Fibroblast of skin of back (primary cell): ENCODE measurements around the gene TFEC. TPM values are rescaled to one million over a fixed set of nuclear protein-coding genes. Genes with fewer than 3 reads are reported as not detected.
"Not testable (repeated sequence)": the region's sequence is repeated elsewhere in the genome, so short reads cannot be mapped to it uniquely, and the experiment has no call there.

Experiments used
- DNase-seq: peaks from one replicate; pipeline ENCODE4 v3.0.0-alpha.2; 2013
- polyA plus RNA-seq, 2 experiments: library from polyadenylated mRNA; unstranded; fragments of 120-200 nt; gene quantifications; one replicate each; pipeline ENCODE4 v1.2.1, GENCODE V29; 2013; ENCODE audit not compliant: insufficient read length in 2 of 2

The TFEC gene, protein sequence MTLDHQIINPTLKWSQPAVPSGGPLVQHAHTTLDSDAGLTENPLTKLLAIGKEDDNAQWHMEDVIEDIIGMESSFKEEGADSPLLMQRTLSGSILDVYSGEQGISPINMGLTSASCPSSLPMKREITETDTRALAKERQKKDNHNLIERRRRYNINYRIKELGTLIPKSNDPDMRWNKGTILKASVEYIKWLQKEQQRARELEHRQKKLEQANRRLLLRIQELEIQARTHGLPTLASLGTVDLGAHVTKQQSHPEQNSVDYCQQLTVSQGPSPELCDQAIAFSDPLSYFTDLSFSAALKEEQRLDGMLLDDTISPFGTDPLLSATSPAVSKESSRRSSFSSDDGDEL
- 0.25 TPM for polyA plus RNA-seq (2013, experiment 1 of 2; ENCODE audit: insufficient read length)
- polyA plus RNA-seq (2013, experiment 2 of 2; ENCODE audit: insufficient read length) = 0.38 TPM

DNA sequence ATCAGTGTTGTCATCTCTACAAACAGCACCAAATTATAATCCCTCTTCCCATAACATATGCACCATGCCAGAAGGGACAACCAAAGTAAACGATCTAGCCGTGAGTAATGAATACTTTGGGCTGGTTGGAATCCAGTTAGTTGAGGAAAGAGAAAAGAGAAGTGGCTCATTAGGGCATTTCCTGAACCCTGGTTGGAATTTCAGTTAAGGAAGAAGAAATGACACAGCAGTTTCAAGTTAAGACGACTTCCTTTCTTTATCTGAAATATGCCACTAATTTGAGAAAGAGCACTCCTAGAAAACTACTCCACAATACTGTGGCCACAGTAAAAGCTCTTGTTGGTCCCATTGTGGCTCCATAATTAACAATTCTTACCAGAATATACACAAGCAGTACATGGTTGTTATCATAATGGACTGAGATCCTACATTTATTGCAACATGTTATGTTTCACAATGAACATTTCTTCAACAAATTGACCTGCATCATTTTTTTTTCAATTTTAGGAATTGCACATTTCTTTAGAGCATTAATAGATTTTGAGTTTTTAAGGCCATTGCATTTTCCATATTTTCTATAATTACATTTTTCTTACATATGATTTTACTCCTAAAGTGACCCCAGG is at the start of gene TFEC:
TFEC (minus strand) TSS at position 113 of the 626 bp plus-strand sequence. CDS start 46,322 bp downstream, outside the sequence.
- DNase-seq = peak; percentile 56

DNA sequence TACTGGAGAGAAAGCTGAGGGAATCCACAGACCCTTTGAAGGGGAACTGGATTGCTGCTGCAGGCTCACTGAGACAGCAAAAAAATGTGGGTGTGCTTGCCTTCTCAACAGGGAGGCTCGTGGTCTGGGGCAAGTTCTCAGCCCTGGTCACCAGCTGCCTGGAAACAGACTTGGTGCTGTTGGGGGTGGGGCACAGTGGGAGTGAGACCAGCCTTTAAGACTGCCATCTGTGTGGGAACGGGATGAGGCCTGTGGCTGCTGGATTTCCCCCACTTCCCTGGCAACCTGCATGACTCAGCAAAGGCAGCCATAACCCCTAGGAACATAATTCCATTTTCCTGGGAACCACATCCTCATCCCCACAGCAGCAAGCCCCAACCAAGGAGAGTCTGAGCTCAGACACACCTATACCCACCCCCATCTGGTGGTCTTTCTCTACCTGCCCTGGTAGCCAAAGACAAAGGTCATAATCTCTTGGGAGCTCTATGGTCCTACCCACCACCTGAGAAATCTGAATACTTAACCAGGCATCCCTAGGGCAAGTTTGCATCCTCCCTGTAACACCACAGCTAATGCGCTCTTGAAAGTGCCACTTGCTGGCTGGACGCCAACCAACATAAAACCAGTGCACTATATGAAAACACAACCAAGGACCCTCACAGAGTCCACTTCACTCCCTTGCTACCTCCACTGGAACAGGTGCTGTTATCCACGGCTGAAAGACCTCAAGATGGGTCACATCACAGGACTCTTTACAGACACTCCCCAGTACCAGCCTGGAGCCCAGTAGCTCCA is 45.0 kb upstream of the TFEC start:
- DNase-seq = peak; percentile 38

DNA sequence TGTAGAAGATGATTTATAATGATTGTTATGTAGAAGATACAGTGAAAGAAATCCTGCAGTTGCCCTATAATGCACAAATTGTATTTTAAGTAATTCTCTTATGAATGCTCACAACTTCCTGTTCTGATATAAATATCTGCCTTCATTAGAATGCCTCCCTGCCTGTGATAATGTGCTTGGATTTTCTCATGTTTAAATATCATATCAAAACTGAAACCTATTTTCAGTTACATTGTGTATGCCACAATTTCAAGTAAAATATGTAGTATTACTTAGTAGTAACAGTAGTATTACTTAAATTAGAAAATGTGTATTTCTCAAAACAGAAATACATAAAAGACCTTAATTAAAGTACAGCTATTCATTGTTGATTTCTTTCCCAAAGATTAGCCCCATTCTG is 41.1 kb upstream of the TFEC start:
- no peak for DNase-seq

DNA sequence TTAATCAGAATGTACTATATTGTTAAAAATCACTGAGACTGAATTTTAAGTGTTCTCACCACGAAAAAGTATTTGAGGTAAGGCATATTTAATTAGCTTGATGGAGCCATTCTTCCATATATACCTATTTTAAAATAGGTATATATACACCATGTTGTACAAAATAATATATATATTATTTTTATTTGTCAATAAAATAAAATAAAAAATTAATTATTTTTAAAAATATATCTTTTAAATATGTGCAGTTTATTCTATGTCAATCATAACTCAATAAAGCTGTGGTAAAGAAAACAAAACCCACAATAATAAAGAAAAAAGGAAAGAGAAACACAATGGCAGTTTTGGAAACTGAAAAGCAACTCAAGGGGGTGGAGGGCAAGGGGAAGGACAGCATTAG is 33.6 kb upstream of the TFEC start:
- no peak for DNase-seq

DNA sequence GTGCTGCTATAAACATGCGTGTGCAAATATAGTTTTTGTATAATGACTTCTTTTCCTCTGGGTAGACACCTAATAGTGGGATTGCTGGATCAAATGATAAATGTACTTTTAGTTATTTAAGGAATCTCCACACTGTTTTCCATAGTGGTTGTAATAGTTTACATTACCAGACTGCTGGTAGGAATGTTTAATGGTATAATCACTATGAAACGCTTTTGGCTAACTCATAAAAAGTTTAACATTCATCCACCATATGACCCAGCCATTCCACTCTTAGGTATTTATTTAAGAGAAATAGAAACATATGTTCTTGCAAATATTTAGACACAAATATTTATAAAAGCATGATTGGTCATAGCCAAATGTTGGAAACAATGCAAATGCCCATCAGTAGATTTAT is 32.1 kb upstream of the TFEC start:
- DNase-seq = peak; percentile 60

DNA sequence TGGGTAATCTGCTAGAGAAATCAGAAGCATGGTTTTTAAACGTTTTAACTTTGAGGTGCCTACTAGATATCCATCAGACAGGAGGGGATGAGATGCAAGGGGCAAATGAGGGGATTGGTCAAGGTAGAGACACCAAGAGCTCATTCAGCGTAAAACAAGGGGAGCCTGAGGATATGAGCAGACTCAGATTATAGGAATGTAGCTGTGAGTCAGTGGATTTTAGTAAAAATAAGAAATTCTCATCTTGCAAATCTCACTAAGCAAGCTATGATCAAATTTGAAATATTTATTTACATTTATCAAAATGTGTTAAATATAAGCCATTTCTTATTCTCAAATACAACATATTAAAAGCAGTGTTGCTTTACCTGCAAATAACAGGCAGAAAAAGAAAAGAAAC is 21.4 kb upstream of the TFEC start:
- peak; percentile 38 for DNase-seq

DNA sequence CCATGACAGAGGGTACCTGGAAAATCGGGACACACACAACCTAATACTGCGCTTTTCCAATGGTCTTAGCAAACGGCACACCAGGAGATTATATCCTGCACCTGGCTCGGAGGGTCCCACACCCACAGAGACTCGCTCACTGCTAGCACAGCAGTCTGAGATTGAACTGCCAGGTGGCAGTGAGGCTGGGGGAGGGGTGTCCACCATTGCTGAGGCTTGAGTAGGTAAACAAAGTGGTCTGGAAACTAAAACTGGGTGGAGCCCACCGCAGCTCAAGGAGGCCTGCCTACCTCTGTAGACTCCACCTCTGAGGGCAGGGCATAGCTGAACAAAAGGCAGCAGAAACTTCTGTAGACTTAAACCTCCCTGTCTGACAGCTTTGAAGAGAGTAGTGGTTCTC is 16.7 kb upstream of the TFEC start:
- DNase-seq = not testable (repeated sequence)

DNA sequence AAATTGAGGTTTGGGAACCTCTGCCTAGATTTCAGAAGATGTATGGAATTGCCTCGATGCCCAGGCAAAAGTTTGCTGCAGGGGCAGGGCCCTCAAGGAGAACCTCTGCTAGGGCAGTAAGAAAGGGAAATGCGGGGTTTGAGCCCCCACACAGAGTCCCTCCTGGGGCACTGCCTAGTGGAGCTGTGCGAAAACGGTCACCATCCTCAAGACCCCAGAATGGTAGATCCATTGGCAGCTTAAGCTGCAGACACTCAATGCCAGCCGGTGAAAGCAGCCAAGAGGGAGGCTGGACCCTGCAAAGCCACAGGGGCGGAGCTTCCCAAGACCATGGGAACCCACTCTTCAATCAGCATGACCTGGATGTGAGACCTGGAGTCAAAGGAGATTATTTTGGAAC is 15.0 kb upstream of the TFEC start:
- no peak for DNase-seq

DNA sequence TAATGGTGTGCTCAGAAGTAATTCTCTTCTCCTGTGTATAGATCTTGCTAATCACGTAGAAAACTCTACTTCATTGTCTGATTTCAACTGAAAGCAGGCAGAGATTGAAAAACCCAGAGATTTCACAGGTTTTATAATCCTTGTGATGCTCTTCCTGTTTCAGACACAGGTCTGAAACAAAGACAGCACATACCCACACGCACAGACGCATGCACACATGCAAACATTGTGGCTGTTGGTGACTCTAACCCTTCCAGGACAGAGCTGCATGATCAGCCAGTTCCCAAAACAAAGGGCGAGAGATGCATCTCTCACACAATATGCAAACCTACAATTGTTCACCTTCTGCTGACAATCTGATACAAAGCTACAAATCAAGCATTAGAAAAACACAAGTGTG is 11.1 kb upstream of the TFEC start:
- DNase-seq = no peak

DNA sequence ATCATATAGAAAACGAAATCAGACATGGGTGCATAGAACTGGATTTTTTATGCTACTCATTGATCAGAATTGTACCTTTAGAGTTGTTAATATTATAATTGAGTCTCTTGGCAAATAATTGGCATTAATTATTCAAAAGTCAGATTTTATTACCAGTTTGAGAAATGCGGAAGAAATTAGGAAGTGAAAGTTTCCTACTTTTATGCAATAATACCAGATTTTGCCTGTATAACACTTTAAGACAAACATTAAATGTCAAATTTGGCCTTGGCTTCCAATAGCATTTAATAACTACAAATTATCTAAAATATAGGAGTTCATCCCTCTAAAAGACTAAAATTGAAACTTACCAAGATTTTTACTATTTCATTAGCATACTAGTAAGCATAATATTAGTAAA is 6.8 kb upstream of the TFEC start:
- no peak for DNase-seq

DNA sequence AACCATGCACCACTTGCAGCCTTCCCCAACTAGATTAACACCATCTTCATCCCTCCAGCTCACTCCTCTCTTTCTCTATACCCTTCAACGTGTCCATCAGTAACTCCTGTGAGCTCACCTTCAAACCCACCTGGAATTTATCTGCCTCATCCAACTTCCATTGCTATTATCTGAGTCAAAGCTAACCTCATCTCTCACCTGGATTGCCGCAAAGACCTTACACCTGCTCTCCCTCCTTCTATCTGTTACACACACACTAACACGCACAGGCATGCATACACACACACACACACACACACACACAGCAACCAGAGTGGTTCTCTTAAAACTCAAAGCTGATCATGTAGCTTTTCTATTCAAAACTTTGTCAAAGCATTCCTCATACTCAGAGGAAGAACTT is 3.8 kb upstream of the TFEC start:
- DNase-seq = no peak

DNA sequence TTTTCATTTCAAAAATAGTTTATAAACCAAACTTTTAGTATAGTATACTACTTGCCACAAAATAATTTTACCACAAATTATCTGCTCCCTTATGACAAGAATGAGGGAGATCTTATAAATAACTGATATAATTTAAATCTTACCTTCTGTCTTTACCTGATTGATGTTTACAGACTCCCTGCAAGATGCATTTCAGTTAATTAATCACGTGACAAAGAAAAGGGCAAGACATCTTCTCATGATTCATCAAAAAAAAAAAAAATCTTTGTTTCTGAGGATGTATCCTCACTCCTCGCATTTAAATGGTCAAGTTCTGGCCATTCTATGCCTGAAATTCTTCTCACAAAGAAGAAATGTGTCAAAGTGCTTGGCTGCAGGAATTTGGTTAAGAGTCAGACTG is 2.3 kb upstream of the TFEC start:
- DNase-seq = no peak

DNA sequence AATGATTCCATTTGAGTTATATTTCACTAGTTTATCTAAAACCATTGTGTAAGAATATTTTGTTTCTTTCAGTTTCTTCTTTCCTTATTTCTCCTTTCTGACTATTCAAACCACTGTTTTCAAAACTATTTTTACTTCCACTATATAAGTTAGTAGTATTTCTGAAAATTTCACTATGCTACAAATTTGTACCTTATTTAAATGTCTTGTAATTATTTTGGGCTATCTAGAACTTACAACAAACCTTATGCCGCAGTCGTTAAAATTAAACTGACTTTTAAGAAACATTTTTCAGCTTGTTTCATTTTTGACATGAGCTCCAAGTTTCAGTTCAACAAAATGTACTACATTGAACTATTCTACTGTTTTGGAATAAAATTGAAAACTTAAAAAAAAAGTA is 1.8 kb downstream of the TFEC start:
- DNase-seq = no peak

DNA sequence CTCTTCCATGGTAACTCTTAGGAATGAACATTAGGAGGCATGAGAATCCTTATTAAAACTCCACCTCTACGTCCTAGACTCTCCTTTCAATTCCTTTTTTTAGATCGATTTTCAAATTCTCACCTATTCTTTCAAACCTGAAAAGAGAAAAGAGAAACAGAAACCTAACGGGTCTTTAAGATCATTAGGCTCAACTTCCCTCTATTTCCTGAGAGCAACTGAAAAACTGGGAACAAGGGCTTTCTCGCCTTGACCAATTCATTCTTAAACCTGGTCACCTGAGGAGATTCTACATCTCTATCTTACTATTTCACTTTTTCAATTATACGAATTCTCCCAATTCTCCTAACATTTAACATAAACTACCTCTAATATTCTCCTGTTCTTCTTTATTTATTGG is 2.8 kb downstream of the TFEC start:
- no peak for DNase-seq

DNA sequence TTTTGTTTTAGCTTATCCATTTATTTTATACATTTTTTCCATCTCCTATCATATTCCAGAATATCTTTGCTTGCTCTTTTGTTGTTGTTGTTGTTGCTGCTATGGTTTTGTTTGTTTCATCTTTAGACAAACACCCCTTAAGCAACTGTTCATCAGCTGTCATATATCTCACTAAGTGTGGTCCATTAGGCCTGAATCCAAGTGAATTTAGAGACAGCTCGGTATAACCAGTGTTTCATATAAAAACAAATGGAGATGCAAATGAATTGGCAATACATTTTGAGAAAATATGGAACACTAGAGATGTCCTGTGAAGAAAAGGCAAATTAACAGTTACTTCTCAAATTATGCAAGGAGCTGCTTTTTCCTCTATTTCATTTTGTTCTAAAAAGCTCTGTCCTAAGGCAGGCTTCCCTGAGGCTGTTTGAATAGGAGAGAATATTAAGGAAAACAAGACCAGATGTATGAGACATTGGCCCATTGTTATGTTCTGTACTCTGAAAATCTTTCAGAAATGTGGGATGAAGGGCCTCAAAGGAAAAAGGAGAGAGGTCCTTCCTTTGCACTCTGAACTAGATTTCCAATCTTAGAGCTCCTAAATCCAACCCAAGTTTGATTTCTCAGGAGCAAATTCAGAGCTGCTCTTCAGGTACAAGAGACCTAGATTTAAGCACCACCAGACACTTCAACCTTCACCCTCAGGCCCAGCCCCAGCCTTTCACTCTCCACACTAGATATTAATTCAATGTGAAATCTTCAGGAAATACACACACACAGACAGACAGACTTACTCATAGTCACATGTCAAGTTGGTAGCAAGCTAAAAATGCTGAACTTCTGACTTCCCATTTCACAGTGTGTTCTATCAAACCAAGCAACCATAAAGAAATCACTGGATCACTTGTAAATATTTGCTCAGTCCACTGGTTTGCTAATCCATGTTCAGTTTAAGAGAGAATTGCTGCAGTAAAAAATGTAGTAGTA is 5.4 kb downstream of the TFEC start:
- peak; percentile 2 for DNase-seq

DNA sequence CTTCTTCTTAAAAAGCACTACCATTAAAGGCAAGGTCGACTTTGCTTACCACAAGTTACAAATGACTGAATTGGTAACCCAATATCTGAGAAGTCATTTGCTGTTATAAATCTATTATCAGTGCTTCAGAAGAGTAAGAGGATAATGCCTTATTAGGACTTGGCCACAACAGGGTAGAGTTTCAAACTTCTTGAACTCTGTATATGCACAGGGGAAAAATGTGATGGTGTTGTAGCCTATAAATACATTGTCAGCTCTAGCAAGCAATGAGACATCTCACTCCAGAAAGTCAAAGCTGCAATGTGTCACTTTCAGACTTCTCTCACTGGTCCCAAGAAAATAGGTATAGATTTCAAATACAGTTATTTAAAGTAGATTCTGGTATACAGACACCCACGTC is 9.3 kb downstream of the TFEC start:
- DNase-seq = no peak

DNA sequence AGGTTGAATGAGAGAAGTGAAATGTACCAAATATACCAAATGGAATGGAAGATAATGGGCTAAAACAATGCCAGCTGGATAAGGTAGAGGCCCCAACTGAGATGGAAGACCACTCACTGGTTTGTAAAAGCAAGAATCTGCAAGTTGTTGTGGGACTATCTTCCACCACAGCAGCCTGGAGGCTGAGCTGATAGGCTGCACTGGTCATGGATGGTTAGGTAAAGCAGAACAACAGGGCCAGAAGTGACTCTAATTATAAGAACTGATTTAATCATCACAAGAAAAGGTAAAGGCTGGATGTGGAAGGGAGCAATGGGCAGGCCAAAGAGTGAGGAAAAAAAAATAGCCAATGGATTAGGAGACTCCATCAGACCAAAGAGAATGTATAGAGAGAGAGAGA is 11.8 kb downstream of the TFEC start:
- no peak for DNase-seq

DNA sequence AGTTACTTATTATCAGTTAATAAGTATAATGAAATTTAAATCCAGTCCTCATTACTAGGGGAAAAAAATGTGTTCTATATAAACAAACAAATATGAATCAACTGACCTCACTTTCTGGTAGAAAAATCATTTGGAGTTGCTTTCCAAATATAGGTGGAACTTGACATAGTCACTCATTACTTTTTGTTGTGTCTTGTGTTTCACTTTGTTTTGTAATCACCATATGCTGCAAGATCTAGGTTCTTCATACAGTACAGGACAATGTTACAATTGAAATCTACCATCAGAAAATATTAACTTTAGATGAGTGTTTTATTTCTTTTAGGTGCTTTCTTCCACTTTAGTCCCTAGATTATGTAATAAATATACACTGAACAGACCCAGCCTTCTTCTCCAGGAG is 16.9 kb downstream of the TFEC start:
- no peak for DNase-seq

DNA sequence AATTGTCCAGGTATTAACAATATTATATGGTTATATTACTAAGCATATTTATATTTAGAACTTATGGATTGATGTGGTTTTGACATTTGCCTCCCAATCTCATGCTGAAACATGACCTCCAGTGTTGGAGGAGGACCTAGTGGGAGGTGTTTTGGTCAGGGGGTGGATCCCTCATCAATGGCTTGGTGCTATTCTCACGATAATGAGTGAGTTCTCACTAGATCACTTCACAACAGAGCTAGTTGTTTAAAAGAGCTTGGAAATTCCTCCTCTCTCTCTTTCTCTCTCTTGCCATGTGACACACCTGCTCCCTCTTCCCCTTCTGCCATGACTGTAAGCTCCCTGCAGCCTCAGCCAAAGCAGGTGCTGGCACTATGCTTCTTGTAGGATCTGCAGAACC is 19.0 kb downstream of the TFEC start:
- no peak for DNase-seq

DNA sequence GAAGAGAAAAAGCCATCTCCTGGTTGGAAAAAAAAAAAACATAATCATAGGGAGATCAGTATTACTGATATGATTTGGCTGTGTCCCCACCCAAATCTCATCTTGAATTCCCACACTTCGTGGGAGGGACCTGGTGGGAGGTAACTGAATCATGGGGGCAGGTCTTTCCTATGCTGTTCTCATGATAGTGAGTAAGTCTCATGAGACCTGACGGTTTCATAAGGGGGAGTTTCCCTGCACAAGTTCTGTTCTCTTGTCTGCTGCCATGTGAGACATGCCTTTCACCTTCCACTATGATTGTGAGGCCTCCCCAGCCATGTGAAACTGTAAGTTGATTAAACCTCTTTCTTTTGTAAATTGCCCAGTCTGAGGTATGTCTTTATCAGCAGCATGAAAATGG is 25.8 kb downstream of the TFEC start:
- not testable (repeated sequence) for DNase-seq

DNA sequence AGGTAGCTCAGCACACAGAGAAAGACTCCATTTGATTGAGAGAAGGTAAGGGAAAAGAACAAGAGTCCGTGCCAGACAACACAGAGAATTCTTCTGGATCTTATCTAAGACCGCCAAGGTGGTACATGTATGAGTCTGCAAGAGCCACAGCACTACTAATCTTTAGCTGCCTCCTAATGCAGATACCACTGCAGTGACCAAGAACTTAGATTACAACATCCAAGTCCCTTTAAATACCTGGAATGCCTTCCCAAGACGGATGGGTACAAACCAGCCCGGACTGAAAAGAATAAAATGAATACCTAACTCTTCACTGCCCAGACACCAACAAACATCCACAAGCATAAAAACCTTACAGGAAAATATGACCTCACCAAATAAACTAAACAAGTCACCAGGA is 33.3 kb downstream of the TFEC start:
- no peak for DNase-seq

DNA sequence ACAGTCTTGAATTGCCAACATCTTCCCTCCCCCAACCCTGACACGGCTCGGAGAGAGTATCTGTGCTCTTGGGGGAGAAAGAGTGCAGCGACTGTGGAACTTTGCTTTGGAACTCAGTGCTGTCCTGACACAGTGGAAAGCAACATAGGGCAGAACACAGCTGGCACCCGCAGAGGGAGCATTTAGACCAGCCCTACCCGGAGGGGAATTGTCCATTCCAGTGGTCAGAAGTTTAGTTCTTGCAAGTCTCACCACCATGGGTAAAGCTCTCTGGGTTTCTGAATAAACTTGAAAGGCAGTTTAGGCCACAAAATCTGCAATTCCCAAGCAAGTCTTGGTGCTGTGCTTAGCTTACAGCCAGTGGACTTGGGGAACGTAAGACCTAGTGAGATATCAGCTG is 34.9 kb downstream of the TFEC start:
- DNase-seq = no peak
